Endometrial microvascular endothelial cells (primary cell): Measurements from ENCODE around the gene HOXA3. TPM values are rescaled to one million over a fixed set of nuclear protein-coding genes. Genes with fewer than 3 reads are reported as not detected.

Experiments
- in situ Hi-C: cut with HindIII; loops from 2 replicates; pipeline ENCODE4 v1.10.0; 2017; ENCODE audit warnings: low sequenced_read_pairs, low pct_unique_long_range_greater_than_20kb; ENCODE audit errors: inconsistent ontology term
- total RNA-seq: library from RNA; depleted of rRNA; stranded (reverse); fragments of >200 nt; gene quantifications from one replicate; pipeline ENCODE4 v1.2.3, GENCODE V29; 2015; ENCODE audit errors: inconsistent ontology term

Gene HOXA3
- total RNA-seq, 1 donor from 2014 or later = 6.6 TPM

- in situ Hi-C loops = loop anchor here (5.0 kb wide), 1 partner anchor 35 kb away; no protein-coding TSS in a partner anchor
Observed at GRCh38 chr7:27091941-27092818, 60.2 kb downstream of the HOXA3 start.

DNA sequence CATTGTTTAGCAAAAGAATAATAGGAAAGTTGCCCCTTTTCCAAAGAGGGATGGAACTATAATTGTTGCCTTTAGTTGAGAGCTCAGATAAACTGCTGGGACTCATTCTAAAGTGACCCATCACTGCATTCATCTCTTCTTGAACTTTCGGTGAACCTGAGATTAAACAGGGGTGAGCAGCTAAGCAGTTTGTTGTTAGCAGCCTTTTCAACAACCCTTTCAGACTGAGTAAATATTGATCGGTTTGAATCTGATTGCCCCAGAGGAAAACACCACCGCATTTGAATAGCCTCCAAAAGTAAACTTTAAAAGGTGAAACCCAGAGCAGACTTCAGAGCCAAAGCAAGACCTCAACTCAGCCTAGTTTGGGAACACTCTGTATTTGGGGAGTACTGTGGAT, 61.3 kb downstream of the HOXA3 start:
- in situ Hi-C loops = loop anchor here (5.0 kb wide), 1 partner anchor 36 kb away; no protein-coding TSS in a partner anchor

DNA sequence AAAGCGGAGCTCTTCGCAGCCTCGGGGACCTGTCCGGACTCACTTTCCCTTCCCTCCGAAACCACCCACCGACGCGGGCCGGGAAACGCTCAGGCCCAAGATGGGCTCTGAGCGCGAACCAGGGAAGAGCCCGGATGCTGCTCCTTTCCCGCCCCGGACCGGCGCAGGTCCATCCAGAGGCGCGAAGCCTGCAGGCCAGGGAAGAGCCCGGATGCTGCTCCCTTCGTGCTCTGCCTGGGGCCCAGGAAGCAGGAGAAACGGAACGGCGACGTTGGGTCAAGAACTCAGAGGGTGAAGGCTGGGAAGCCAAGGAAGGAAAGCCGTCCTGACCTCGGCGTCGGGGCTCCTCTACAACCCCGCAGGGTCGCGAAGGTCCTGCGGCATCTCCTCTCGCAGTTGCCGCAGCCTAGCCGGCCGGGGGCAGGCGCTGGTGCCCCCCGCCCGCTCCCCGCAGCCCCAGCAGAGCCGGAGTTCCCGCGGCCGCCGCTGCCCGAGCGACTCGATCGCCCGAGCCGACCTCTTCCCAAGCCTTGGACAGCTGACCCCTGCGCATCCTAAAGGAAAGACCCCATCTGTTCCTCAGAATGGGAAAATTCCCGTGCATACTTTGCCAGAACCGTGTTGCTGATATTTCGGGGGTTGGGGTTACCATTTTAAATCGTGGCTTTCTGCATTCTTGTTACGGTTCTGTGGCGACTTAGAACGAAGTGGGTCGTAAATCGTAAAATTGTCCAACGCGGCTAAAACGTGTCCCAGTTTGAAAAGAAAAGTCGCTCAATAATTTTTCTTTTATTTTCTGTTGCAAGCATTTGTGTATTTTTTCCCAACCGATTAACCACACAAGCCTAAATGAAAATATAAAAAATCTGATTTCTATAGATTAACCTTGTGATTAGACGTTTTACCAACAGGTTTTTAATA, 64.1 kb downstream of the HOXA3 start:
- in situ Hi-C loops = no loop called here

DNA sequence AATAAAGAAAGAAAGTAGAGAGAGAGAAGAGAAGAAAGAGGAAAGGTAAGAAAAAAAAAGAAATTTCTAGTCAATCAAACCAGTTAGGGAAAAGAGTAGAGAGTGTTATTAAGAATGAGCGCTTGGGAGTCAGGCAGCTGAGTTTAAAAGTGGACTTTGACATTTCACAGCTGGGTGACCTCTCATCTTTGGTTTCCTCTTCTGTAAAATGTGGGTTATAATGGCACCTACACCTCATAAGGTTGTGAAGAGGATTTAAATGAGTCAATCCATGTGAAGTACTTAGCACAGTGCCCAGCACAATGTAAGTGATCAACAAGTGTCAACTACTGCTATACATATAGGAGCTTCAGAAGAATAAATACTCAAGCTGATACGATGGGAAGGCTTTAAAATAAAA, 68.7 kb downstream of the HOXA3 start:
- in situ Hi-C loops = no loop called here

DNA sequence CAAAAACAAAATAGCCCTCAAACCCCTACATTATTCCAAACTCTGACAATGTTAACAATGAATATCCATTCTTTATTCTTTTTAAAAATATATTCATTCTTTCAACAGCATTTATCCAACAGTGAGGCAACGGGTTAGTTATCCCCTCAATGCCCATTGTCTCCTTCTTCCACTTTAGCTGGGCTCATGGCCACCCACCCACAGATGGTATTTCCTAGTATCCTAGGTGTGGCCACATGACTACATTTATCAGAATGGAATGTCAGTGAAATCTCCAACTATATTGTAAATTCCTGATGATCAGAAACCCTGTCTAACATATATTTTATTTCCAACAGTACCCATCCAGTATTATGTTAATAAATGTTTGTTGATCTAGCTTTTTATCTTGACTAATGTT, 70.2 kb downstream of the HOXA3 start:
- in situ Hi-C loops = no loop called here

- in situ Hi-C loops = no loop called here
Observed at GRCh38 chr7:27080844-27081436, 71.4 kb downstream of the HOXA3 start.

DNA sequence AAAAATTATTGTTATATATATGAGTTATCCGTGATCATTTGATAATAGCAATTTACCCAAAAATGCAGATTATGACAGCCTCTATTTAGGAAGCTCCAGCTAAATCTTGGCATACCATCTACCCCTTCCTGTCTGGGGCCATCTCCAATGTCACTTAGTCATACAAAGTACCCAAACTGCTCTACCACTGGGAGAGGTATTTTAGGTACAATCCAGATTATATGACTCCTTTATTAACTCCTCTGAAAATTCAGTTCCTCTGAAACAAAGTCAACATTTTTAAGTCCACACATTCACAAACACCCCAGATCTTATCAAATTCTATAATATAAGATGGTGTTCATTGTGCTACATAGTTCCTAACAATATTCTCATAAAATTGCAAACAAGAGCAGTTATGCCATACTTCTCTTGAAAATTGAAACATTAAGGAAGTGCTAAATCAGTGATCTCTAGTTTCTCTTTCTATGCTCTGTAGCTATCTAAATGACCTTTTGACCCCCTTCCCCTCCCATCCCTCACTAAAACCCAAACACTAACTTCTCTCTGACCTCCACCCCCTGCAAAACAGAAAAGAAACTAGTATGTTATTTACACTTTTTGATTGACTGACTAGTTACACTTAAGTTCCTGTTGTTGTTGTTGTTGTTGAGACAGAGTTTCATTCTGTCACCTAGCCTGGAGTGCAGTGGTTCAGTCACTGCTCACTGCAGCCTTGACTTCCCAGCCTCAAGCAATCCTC, 73.0 kb downstream of the HOXA3 start:
- in situ Hi-C loops = no loop called here

GRCh38 chr7:27078616-27079233, 73.7 kb downstream of the HOXA3 start:
- in situ Hi-C loops = no loop called here

GRCh38 chr7:27073076-27073475, 79.3 kb downstream of the HOXA3 start:
- in situ Hi-C loops = no loop called here

- in situ Hi-C loops = no loop called here
Observed at GRCh38 chr7:27071622-27072390, 80.6 kb downstream of the HOXA3 start.

DNA sequence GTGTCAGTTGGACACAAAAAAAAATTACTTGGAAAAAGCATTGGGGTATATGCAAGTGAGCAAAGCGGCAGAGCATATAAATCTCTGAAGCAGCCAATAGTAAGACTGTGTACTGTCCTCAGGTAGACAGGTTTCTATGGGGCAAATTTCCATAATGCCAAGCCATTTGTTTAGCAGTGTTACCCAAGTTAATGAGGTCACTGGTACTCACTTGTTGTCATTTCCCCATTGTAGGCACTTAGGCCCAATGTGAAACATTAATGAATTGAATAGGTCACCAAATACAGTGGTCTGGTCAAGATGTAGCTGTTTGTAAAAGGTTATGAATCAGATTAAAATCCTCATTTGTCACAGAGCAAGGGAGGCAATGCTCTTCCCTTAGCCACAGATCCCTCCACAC, 84.1 kb downstream of the HOXA3 start:
- in situ Hi-C loops = no loop called here

DNA sequence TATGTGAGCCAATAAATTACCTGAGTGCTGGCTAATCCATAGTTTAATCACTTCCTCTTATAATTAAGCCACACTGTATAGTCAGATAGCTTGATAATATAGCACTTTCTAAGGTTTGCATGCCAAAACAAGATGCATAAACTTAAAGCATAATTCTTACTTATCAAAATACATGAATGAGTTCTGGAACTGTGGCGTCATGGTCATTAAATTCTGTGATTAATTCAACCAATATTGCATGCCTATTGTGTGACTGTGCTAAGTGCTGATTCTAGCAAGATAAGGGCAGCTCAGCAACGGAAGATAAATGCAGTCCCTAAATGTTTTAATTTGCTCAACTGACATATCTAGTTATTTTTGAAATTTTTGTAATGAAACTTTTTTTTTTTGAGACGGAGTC, 86.2 kb downstream of the HOXA3 start:
- in situ Hi-C loops = no loop called here

DNA sequence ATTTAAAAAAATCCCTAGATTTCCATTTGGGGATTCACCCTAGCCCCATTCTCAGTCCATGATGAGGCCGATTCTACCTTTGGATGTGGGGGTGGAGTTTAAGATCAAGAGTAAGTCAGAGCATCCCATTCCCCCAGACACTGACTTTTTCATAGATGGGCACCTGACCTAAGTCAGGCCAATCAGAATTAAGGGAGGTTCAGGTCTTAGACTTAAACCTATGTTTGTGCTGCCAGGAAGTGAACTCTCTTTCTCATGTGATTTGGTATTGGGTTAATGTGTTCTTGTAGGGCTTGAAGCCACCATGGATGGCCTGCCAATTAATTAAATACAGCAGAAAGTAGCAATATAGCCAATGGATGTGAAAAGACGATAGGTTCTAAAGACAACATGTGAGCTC, 86.7 kb downstream of the HOXA3 start:
- in situ Hi-C loops = no loop called here

DNA sequence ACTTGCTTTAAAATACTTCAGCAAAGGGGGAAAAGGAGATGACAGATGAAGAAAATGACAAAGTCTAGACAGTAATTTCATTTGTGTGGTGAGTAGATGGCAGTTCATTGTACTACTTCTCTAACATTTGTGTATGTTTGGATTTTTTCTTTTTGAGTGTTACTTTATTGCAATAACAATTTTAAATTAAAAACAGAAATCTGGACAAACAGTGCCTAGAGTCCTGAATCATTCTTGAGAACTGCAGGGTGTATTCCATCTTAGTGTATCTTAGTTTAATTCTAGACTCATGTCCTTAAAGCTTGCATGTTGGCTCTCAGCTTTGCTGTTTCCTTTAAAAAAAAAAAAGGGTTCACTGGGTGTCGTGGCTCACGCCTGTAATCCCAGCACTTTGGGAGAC, 87.7 kb downstream of the HOXA3 start:
- in situ Hi-C loops = no loop called here

- in situ Hi-C loops = no loop called here
Observed at GRCh38 chr7:27064159-27064558, 88.2 kb downstream of the HOXA3 start.

DNA sequence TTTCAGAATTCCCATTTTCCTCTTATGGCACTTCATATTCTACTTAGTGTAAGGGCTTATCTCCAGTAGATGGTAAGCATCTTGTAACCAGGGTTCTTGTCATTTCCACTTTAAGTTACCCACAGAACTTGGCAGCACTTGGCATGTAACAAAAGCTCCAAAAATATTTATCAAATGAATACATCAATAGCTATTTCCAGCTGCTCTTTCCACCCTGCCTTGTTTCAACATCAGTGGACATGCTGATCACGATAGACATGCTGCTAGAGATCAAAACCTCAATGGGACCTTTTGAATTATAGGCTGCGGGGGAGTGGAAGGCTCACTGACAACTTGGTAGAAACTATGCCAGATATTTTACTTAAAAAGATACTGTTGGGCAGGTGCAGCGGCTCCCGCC, 89.4 kb downstream of the HOXA3 start:
- in situ Hi-C loops = no loop called here
